Hematopoietic multipotent progenitor cell treated with erythropoietin and hydrocortisone succinate and interleukin-3 and kit ligand, for 17 days (in vitro differentiated cells): ENCODE measurements around the gene FOXA3.
A peak's percentile ranks its signal among the peaks of the same experiment; 100 is the strongest.

ENCODE experiments used
- DNase-seq: peaks from one replicate; pipeline ENCODE4 v3.0.0-alpha.2; 2015; ENCODE audit warnings: low spot score

Gene FOXA3

GRCh38 chr19:45863840-45864628, at the start of gene FOXA3:
FOXA3 (plus strand) TSS chr19:45864326; CDS start chr19:45864457, 131 bp downstream.
- peak; percentile 44 for DNase-seq

- DNase-seq = no peak
These were observed 49.2 kb upstream of the FOXA3 start, which contains the start of gene RSPH6A for GRCh38 chr19:45814851-45815480. RSPH6A (minus strand) TSS chr19:45815308; CDS start chr19:45815176, 132 bp downstream.

- no peak for DNase-seq
These were observed 48.5 kb upstream of the FOXA3 start for GRCh38 chr19:45815481-45816216.

GRCh38 chr19:45816236-45817009, 47.7 kb upstream of the FOXA3 start:
- no peak for DNase-seq

- DNase-seq = peak; percentile 96
These were observed 47.0 kb upstream of the FOXA3 start for GRCh38 chr19:45817010-45817724.

GRCh38 chr19:45817725-45818301, 46.3 kb upstream of the FOXA3 start:
- DNase-seq = no peak

- DNase-seq = no peak
These were observed 44.4 kb upstream of the FOXA3 start for GRCh38 chr19:45819769-45820168.

GRCh38 chr19:45820413-45821102, 43.6 kb upstream of the FOXA3 start:
- DNase-seq = no peak

- no peak for DNase-seq
These were observed 43.0 kb upstream of the FOXA3 start for GRCh38 chr19:45821103-45821521.

- no peak for DNase-seq
These were observed 42.6 kb upstream of the FOXA3 start for GRCh38 chr19:45821570-45821969.

- DNase-seq = no peak
These were observed 41.4 kb upstream of the FOXA3 start for GRCh38 chr19:45822716-45823115.

- no peak for DNase-seq
These were observed 40.9 kb upstream of the FOXA3 start for GRCh38 chr19:45823182-45823581.

- no peak for DNase-seq
These were observed 40.1 kb upstream of the FOXA3 start for GRCh38 chr19:45824041-45824471.

GRCh38 chr19:45824531-45825262, 39.4 kb upstream of the FOXA3 start:
- no peak for DNase-seq

GRCh38 chr19:45825263-45825605, 38.9 kb upstream of the FOXA3 start:
- no peak for DNase-seq

GRCh38 chr19:45825917-45826893, 37.9 kb upstream of the FOXA3 start:
- no peak for DNase-seq

- no peak for DNase-seq
These were observed 37.2 kb upstream of the FOXA3 start for GRCh38 chr19:45826934-45827333.

- no peak for DNase-seq
These were observed 36.5 kb upstream of the FOXA3 start for GRCh38 chr19:45827459-45828093.
